ENCODE data around the gene ZNF451.
"Not testable (repeated sequence)": the region's sequence is repeated elsewhere in the genome, so short reads cannot be mapped to it uniquely, and the experiment has no call there.

The ZNF451 gene

GRCh38 chr6:57091375-57091774 is 1.4 kb downstream of the ZNF451 start:
- DNase-seq: not testable (repeated sequence)

GRCh38 chr6:57094689-57095088 is 4.7 kb downstream of the ZNF451 start:
- no peak for DNase-seq

- no peak for DNase-seq
These were observed 7.6 kb downstream of the ZNF451 start for GRCh38 chr6:57097596-57097995.

DNA sequence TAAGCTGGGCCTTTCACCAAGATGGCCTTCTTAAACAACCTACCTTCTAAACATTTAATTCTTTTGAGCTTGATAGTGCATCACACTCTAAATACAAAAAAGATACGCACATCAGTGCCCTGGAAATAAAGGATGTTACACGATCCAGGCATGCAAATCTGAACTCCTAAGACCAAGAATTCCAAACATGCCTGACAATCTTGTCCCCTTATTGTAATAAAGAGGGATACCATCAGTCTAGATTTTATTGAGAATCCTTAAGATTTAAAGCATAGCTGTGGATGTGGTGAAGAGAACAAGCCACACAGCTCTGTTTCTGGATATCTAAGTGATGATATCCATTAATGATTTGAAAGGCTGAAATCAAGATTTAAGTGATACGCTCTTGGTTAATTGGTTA is 13.0 kb downstream of the ZNF451 start:
- DNase-seq: no peak

- no peak for DNase-seq
These were observed 14.3 kb downstream of the ZNF451 start for GRCh38 chr6:57104336-57104735.

DNA sequence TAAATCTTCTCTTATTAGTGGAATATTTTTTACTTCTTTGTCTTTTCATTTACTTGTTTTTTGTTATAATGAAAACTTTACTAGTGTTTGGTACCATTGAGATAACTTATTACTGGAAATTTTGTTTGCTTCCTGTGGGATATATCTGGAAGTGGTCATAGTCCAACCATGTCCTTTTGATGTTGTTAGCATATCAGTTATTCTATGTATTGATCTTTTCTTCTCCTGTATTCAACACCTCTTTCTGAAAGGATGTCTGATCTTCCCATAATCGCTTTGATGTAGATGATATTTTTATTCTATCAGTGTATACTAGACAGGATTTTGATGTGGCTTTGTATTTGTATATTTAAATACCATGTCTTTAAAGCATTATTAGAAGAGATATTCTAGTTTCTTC is 17.0 kb downstream of the ZNF451 start:
- DNase-seq: no peak

DNA sequence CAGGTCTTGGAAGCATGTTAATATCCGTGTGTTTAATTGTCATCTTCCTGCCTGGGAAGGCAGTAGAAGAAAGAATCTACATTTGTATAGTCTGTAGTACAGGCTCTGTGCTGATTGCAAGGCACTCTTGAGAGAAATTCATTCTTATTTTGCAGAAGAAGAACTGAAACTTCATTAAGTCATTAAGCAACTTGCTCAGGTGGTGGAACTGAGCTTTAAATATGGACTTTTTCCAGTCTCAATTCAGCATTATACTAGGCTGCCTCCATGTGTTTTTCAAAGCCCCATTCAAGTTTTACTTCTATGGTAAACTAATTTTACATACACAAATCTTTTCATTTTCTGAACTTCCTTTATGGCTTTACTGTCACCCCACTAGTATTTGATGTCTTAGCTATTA is 18.7 kb downstream of the ZNF451 start:
- DNase-seq: no peak

- no peak for DNase-seq
These were observed 19.9 kb downstream of the ZNF451 start for GRCh38 chr6:57109880-57110279.

DNA sequence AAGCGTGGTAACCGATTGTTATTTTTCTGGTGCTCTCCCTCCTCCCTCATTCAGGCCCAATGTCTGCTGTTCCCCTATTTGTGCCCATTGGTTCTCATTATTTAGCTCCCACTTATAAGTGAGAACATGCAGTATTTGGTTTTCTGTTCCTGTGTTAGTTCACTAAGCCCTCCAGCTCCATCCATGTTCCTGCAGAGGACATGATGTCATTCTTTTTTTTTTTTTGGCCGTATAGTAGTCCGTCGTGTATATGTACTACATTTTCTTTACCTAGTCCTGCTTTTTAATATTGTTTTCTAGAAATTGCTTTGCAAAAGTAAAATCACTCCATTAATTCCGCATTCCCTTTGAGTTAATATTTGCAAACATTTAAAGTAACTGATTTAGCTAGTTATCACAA is 23.1 kb downstream of the ZNF451 start:
- DNase-seq: no peak

DNA sequence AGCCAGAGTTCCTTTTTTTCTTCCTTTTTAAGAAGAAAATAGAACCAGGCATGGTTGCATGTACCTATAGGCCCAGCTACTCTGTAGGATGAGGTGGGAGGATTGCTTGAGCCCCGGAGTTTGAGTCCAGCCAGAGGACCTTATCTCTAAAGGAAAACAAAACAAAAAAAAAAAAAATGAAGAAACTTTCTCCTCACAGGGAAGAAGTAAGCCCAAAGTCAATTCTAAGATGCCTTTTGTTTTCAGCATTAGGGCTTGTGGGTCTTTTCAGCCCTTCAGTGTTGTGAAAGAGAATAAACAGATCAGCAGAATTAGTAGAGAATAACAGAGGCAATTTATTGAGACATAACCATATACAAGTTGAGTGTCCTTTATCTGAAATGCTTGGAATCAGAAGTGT is 26.8 kb downstream of the ZNF451 start:
- no peak for DNase-seq

GRCh38 chr6:57117796-57118195 is 27.8 kb downstream of the ZNF451 start:
- DNase-seq: no peak

DNA sequence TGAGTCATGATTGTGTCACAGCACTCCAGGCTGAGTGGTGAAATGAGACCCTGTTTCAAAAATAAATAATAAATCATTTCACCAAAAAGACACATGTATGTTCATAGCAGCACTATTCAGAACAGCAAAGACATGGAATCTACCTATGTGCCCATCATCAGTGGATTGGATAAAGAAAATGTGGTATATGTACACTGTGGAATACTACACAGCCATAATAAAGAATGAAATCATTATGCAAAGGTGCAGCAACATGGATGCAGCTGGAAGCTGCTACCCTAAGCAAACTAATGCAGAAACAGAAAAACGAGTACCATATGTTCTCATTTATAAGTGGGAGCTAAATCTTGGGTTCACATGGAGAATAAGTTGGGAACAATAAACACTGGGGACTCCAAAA is 33.1 kb downstream of the ZNF451 start:
- no peak for DNase-seq

DNA sequence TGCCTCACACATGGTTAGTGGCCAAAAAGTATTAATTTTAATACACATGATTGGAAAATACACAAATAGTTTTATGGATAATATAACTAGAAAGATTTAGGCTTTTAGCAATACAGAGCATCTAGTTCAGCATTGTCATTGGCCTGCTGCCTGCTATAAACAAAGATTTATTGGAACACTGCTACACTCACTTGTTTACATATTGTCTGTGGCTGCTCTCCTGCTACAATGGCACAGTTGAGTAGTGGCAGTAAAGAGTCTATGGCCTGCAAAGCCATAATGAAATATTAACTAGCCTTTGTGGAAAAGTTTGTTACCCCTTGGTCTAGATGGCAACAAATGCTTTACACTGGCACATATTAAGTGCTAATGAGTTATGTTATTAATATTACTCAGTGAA is 37.8 kb downstream of the ZNF451 start:
- DNase-seq: no peak

DNA sequence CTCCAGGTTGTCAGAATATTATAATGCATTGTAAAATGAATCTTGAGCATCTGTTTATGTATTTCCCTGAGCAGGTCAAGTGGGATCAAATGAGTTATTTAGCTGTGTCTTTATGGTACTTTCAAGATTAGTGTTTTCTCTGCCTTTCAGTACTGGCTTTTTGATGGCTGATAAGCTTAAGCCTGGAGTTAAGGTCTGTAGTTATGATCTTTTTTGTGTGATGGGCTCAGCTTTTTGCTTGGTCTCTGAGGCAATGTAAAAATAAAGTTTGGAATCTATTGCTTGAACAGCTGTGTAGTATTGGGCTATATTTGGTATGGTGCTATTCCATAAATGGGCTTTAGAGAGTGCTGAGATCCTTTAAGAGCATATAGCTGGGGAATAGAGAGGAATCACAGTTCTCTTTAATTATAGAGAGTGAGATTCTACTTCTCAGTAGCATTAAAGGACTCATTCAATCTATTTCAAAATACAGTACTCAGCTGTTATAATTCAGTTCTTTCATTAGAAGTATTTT is 40.7 kb downstream of the ZNF451 start:
- no peak for DNase-seq

DNA sequence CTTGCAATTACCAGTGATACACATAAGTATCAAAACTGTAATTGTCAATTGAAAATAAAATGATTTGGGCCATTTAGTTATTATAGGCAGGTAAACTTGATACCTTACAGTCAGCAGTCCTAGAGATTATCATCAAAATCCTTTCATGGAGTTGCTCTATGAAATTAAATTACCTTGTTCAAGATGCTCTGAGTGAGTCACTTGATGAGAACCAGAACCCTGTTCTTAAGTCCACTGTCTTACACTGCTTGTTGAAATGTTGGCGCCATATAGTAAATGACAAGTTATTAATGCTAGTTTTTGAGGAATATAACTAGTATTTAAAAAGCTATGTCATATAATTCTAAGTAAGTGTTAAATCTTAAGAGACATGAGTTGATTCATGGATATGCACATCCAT is 45.0 kb downstream of the ZNF451 start:
- no peak for DNase-seq

DNA sequence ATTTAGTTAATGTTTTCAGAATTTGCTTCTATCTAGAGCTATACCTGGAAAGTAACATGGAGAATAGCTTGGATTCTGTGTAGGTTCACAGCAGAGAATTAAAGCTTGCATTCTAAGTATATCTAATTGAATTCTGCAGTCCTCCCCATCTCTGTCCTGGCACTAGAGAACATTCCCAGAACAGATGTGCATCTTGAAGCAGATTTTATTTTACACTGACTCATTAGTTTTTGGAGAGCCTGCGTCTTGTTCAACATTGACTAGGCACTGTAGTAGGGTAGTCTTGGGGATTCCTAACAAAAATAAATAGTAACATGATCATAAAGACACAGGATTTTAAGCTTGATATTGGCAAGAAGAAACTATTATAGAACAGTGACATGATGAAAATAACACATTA is 45.9 kb downstream of the ZNF451 start:
- DNase-seq: no peak

DNA sequence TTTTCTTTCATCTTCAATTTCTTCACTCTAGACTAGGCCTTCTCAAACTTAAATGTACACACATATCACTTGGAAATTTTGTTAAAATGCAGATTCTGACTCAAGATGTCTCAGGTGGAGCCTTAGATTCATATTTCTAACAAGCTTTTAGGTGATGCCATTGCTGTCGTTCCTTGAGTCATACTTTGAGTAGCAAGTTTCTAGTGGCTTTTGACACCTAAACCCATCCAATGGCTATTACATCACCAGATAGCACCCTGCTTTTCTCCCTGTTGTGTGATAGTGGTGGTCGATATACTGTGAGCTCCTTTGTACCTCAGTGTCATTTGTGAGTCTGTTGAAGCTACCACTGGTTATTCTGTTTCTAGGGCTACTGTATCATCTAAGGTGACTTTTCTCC is 47.4 kb downstream of the ZNF451 start:
- no peak for DNase-seq

- DNase-seq: no peak
These were observed 48.0 kb downstream of the ZNF451 start for GRCh38 chr6:57138026-57138425.

DNA sequence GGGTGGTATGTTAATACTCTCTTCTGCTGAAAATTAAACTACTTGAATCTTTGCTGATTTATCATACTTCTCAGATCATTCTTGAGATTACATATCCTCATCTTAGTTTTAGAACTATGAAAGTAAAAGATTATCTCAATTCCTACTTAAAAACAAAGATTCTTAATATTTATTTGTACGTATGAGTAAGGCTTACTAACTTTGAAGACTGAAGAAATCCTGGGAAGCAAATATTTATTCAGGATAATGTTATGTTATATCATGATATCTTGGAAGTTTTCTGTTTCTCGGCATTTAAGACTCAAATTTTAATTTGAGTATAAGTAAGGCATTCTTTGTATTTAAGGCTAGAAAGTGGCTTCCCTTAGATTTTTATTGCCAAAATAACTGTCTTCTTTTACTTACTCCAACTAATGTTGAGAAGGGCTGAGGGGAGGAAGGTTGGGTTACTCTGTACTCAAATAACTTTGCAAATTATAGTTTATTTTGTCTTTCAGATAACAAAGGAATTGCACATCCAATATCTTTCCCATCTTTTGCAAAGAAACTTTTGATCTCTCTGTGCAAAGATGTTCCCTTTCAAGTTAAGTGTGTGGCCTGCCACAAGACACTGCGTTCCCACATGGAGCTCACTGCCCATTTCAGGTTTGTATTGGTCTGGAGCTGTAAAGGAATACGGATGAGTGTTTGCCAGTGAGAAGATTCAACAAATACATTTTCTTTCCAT is 51.6 kb downstream of the ZNF451 start:
- DNase-seq: no peak

- no peak for DNase-seq
These were observed 52.2 kb downstream of the ZNF451 start for GRCh38 chr6:57142178-57142525.

- DNase-seq: no peak
These were observed 53.7 kb downstream of the ZNF451 start for GRCh38 chr6:57143690-57144089.

- DNase-seq: no peak
These were observed 57.4 kb downstream of the ZNF451 start for GRCh38 chr6:57147401-57147800.

DNA sequence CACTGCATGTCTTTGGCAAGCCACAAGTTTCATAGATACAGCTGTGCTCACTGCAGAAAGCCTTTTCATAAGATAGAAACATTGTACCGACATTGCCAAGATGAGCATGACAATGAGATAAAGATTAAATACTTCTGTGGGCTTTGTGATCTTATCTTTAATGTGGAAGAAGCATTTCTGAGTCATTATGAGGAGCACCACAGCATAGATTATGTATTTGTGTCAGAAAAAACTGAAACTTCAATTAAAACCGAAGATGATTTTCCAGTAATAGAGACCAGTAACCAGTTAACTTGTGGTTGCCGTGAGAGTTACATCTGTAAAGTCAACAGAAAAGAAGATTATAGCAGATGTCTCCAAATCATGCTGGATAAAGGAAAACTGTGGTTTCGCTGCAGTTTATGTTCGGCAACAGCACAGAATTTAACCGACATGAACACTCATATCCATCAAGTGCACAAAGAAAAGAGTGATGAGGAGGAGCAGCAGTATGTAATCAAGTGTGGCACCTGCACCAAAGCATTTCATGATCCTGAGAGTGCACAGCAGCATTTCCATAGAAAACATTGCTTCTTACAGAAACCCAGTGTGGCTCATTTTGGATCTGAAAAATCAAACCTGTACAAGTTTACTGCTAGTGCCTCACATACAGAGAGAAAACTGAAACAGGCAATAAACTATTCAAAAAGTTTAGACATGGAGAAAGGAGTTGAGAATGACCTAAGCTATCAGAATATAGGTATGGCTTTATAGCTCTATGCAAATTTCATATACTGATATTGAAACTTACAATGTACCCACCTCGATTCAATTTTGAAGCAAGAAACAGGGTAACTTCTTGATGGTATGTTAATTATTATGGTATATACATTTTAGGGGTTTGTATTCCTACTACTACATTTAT is 58.2 kb downstream of the ZNF451 start:
- DNase-seq: no peak

GRCh38 chr6:57158658-57159057 is 68.7 kb downstream of the ZNF451 start:
- DNase-seq: no peak

Data from NCI-H1436 treated with DMSO at 0.1 percent for 48 hours (cell line).